ENCODE measurements around the gene QRFPR. TPM values are rescaled to one million over a fixed set of nuclear protein-coding genes. Genes with fewer than 3 reads are reported as not detected.

Gene QRFPR
- total RNA-seq, 2 experiments from 2014 or later: not detected

GRCh38 chr4:121379276-121379675 lies 1.5 kb downstream of the QRFPR start:
- no peak for TF ChIP-seq CTCF (IDR thresholded peaks at IDR 0.05)
- Histone ChIP-seq H3K4me3 (ENCODE audit: low read length) (no peak overlapping the region), H3K4me1 (ENCODE audit: insufficient read depth, low read length) (peaks cover 12% of the 10 kb centered on the region), H3K27ac (ENCODE audit: low read depth in 1 of 2, low read length in 2 of 2) (no peak overlapping the region), H3K9me3 (ENCODE audit: control insufficient read depth in 1 of 2, insufficient read depth in 1 of 2, low read length in 2 of 2) (peaks cover 0 to 6% of the 10 kb centered on the region in 2 experiments), H3K27me3 (ENCODE audit: control insufficient read depth in 1 of 2, insufficient read depth in 2 of 2, low read length in 2 of 2) (peaks cover 37 to 50% of the 10 kb centered on the region in 2 experiments), H3K36me3 (ENCODE audit: insufficient read depth, low read length) (no peaks in the 10 kb centered on the region)
- no peak overlapping the region for H3K4me3 Mint-ChIP-seq
- H3K36me3 Mint-ChIP-seq (ENCODE audit: low read depth): no peaks in the 10 kb centered on the region
- H3K27ac Mint-ChIP-seq: no peak overlapping the region
- peaks cover 7% of the 10 kb centered on the region for H3K4me1 Mint-ChIP-seq (ENCODE audit: low read depth)
- intact Hi-C loops (cut with DNase I, micrococcal nuclease): no loop called here
- DNase-seq: no peak
- no peak for ATAC-seq (ENCODE audit: poor library complexity)
- no peaks in the 10 kb centered on the region for H3K9me3 Mint-ChIP-seq
- peaks cover 80% of the 10 kb centered on the region for H3K27me3 Mint-ChIP-seq
- POLR2A ChIA-PET: interaction anchor here (0.7 kb wide), 1 partner anchor 8 kb away, joined by 3 read pairs; no protein-coding TSS in a partner anchor
- CTCF ChIA-PET: interaction anchor here (0.7 kb wide), 1 partner anchor 71 kb away, joined by 3 read pairs; no protein-coding TSS in a partner anchor

- Histone ChIP-seq H3K4me3 (ENCODE audit: low read length) (no peak overlapping the region), H3K36me3 (ENCODE audit: insufficient read depth, low read length) (no peaks in the 10 kb centered on the region), H3K4me1 (ENCODE audit: insufficient read depth, low read length) (peaks cover 12% of the 10 kb centered on the region), H3K9me3 (ENCODE audit: control insufficient read depth in 1 of 2, insufficient read depth in 1 of 2, low read length in 2 of 2) (peaks cover 0 to 6% of the 10 kb centered on the region in 2 experiments), H3K27me3 (ENCODE audit: control insufficient read depth in 1 of 2, insufficient read depth in 2 of 2, low read length in 2 of 2) (peaks cover 33 to 38% of the 10 kb centered on the region in 2 experiments), H3K27ac (ENCODE audit: low read depth in 1 of 2, low read length in 2 of 2) (no peak overlapping the region)
- Mint-ChIP-seq H3K4me3 (no peak overlapping the region), H3K36me3 (ENCODE audit: low read depth) (no peaks in the 10 kb centered on the region), H3K9me3 (no peaks in the 10 kb centered on the region), H3K27ac (no peak overlapping the region), H3K27me3 (peaks cover 65% of the 10 kb centered on the region), H3K4me1 (ENCODE audit: low read depth) (peaks cover 7% of the 10 kb centered on the region)
- intact Hi-C loops (cut with DNase I, micrococcal nuclease): no loop called here
- ATAC-seq (ENCODE audit: poor library complexity) (no peak), DNase-seq (no peak)
- ChIA-PET POLR2A (no interaction called here), CTCF (no interaction called here)
- no peak for TF ChIP-seq CTCF (IDR thresholded peaks at IDR 0.05)
Observed at GRCh38 chr4:121377076-121377475, 3.7 kb downstream of the QRFPR start.

GRCh38 chr4:121376556-121376955 lies 4.3 kb downstream of the QRFPR start:
- Mint-ChIP-seq H3K27ac (no peak overlapping the region), H3K27me3 (peaks cover 59% of the 10 kb centered on the region), H3K9me3 (no peaks in the 10 kb centered on the region), H3K4me3 (no peak overlapping the region), H3K4me1 (ENCODE audit: low read depth) (peaks cover 7% of the 10 kb centered on the region), H3K36me3 (ENCODE audit: low read depth) (no peaks in the 10 kb centered on the region)
- ChIA-PET POLR2A (no interaction called here), CTCF (no interaction called here)
- Histone ChIP-seq H3K4me3 (ENCODE audit: low read length) (no peak overlapping the region), H3K36me3 (ENCODE audit: insufficient read depth, low read length) (no peaks in the 10 kb centered on the region), H3K27me3 (ENCODE audit: control insufficient read depth in 1 of 2, insufficient read depth in 2 of 2, low read length in 2 of 2) (peaks cover 33 to 38% of the 10 kb centered on the region in 2 experiments), H3K4me1 (ENCODE audit: insufficient read depth, low read length) (peaks cover 12% of the 10 kb centered on the region), H3K9me3 (ENCODE audit: control insufficient read depth in 1 of 2, insufficient read depth in 1 of 2, low read length in 2 of 2) (peaks cover 0 to 6% of the 10 kb centered on the region in 2 experiments), H3K27ac (ENCODE audit: low read depth in 1 of 2, low read length in 2 of 2) (no peak overlapping the region)
- intact Hi-C loops (cut with DNase I, micrococcal nuclease): no loop called here
- no peak for ATAC-seq (ENCODE audit: poor library complexity)
- TF ChIP-seq CTCF (IDR thresholded peaks at IDR 0.05): no peak
- no peak for DNase-seq

Data from CD4-positive, alpha-beta T cell (primary cell).